Stimulated activated CD8-positive, alpha-beta memory T cell treated with anti-CD3 and anti-CD28 coated beads, Interleukin-12 subunit alpha, Interleukin-12 subunit beta, amount 100 ng/mL, for 1 hour (primary cell): ENCODE measurements around the gene SAC3D1.

Experiments used
- DNase-seq: peaks from one replicate; pipeline ENCODE4 v3.0.0-alpha.2; 2020; ENCODE audit warnings: low read depth

Gene SAC3D1

DNA sequence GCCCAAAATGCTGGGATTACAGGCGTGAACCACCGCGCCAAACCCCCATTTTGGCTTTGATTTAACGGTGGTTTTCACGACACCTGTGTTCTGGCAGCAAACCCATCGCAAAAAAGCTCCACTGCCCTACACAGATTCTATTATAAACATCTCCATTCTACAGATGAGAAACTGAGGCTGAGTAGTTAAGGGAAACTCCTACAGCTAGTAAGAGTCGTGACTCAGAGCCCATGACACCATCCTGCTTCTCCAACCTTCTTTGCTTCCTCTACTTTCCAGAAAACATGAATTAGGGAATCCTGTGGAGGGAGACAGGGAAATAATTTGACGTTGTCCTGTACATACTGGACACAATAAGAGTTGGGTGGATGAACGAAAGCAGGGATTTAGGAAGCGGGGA lies 14.2 kb upstream of the SAC3D1 start:
- DNase-seq, result no peak

DNA sequence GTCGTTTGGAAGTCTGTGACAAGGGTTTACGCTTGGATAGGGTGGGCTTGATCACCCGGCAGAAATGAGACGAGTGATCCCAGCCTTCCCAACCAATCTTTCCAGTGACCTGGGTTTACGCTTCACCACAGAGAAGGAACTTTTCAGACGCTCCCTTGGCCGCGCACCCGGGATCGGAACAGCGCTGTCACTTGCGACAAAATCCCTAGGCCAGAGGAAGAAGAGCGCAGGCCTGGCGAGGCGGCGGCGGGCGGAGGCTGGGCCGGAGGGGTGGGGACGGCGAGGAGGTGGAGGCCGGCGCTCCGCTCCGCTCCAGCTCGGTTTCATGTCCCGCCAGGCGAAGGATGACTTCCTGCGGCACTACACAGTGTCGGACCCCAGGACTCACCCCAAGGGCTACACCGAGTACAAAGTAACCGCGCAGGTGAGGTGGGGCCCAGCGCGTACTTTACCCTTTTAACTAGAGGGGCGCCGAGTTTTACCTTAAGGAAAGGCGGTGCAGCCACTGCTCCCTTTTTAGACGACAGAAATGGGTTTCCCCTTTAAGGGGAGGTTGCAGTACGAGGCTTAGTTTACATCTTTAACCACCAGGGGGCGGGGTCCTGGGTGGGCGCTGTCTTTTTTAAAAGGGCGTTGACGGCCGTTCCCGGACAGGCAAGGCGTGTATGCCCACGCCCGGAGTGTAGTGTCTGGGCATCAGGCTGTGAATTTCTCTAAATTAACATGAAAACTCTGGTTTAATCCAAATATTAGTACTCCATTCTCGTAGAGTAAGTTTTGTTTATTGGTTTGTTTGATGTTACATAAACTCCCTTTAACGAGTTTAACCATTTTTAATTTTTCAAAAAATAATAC lies 13.6 kb upstream of the SAC3D1 start, which contains the start of gene SNX15:
Gene SNX15, plus strand, starts transcription at position 227 of the 855 bp plus-strand sequence. Its CDS starts 99 bp downstream, at position 326.
- DNase-seq, result peak; percentile 84

DNA sequence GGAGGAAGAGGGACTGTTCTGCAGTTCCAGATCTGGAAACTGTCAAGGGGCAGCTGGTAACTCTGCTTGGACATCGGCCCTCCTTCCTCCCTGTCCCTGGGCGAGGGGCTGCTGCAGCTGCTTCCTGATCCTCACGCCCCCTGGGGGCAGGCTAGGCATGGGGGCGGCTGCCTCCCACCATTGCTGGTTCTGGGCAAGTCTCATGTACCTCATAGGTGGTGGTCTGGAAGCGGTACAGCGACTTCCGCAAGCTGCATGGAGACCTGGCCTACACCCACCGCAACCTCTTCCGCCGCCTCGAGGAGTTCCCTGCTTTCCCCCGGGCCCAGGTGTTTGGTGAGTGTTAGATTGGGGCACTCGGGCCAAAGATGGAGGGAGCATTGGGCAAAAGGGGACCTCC lies 8.8 kb upstream of the SAC3D1 start:
- DNase-seq, result no peak

DNA sequence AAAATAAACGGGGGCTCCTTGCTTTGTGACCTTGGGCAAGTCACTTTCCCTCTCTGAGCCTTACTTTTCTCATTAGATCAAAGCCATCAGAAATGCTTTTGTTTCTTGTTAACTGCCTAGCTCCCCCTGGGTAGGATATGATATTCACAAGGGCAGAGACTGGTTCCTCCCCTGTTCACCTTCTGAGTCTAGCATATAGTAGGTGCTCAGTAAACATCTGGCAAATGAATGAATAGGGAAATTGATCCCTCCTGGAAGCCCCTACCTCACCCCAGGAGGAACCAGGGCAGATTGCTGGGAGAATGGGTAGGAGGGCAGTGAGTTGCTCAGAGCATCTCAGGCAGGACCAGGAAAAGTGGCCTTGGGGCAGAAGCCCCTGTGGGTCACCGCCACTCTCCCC lies 6.6 kb upstream of the SAC3D1 start:
- DNase-seq, result no peak

DNA sequence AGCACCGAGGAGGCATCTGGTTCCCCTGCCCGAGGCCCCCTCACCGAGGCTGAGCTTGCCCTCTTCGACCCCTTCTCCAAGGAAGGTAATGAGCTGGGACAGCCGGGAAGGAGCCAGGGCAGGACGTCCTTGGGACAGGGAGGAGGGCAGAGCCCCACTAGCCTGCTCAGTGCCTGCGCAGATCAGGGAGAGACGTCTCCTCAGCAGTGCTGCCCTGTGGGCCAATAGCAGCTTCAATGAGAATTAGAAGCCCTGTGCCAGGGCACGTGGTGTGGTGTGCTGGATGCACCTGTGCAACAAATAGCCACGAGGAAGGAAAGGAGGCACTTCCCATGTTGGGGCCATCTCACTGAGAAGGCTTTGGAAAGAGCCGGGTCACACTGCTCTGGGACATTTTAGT lies 5.4 kb upstream of the SAC3D1 start:
- no peak for DNase-seq

DNA sequence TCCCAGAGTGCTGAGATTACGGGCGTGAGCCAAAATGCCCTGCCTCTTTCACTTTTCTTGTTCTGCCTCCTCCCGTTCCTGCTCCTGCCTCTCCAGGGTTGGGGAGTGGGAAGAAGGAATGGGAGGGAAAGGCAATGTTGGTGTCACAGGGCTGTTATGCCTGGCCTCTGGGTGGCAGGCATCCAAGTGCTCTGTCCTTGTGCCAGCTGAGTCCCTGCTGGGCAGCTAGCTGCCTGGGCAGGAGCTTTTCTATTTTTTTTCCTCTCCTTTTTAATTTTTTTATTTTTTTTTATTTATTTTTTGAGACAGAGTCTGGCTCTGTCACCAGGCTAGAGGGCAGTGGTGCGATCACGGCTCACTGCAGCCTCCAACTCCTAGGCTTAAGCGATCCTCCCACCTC lies 4.1 kb upstream of the SAC3D1 start:
- DNase-seq, result no peak

DNA sequence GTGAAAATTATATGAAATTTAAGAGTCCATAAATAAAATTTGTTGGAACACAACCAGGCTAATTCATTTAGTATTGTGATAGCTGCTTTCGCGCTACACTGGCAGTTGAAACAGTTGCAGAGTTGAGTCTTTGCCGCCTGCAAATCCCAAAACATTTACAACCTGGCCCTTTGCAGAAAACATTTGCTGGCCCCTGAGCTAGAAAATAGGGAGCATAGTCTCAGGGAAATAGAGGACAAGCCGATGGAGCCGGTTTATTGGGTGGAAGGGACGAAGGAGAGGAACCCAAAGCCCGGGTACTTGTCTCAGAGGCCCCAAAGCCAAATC lies 527 bp upstream of the SAC3D1 start:
- DNase-seq, result no peak

DNA sequence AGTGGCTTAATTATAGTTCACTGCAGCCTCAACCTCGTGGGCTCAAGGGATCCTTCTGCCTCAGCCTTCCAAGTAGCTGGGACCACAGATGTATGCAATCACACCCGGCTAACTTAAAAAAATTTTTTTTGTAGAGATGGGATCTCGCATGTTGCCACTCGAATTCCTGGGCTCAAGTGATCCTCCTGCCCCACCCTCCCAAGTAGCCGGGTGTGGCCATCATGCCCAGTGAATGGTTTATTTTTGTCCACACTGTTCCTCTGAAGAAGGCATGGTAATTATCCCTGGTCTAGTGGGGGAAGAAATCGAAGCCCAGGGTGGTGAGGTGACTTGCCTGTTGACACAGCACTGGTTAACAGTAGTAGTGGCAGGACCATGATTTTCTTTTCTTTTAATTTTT lies 1.9 kb downstream of the SAC3D1 start:
- no peak for DNase-seq

DNA sequence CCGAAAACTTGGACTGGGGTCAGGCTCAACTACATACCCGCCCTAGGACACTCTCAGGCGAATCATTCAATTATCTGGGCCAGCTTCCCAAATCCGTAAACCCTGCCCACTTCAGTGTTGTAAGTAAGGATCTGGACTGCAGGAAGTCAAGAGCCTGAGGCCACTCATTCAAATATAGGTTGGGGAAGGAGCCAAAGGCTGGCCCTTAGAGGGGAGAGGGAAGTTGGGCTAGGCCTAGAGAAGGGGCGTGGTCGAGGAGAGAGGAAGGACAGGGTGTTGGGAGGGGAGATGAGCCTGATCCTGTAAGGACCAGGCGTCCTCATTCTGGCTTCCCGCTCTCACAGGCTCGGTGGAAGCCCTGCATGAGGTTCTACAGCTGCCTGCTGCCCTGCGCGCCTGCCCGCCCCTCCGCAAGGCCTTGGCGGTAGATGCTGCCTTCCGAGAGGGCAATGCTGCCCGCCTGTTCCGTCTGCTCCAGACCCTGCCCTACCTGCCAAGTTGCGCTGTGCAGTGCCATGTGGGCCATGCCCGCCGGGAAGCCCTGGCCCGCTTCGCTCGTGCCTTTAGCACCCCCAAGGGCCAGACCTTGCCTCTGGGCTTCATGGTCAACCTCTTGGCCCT lies 3.0 kb downstream of the SAC3D1 start:
- no peak for DNase-seq

DNA sequence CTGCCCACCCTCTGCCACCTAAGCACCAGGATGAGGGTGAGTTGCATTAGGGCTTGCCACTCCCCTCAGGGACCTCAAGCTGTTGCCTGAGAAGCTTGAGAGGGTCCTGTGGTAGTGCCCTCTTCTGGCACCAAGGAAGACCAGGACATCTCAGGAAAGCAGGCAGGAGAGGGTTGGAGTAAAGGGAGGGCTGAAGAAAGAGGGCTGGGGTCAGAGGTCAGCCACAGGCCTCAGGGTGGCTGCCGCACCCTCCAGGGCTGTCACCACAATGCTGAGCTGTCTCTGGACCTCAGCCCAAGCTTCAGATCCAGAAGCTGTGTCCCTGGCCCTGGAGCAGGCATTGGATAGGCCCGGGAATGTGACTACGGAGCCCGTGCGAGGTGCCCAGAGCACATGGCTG lies 4.1 kb downstream of the SAC3D1 start:
- no peak for DNase-seq

DNA sequence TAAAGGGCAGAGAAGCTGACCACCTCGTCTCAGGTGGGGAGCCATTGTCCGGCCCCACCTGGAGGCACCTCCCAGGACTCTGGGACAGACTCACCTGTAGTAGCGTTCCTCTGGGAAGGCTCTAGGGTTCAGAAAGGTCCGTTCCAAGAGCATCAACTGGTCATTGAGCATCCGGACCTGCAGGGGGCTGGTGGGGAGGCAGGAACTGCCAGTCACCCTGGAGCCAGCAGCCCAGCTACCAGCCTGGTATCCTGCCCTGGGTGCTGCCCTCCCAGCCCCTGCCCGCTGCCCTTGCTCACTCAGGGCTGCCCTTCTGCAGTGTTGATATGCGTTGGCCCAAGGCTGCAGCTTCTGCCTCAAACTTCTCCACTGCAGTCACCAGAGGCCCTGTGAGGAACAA lies 4.7 kb downstream of the SAC3D1 start:
- DNase-seq, result no peak

DNA sequence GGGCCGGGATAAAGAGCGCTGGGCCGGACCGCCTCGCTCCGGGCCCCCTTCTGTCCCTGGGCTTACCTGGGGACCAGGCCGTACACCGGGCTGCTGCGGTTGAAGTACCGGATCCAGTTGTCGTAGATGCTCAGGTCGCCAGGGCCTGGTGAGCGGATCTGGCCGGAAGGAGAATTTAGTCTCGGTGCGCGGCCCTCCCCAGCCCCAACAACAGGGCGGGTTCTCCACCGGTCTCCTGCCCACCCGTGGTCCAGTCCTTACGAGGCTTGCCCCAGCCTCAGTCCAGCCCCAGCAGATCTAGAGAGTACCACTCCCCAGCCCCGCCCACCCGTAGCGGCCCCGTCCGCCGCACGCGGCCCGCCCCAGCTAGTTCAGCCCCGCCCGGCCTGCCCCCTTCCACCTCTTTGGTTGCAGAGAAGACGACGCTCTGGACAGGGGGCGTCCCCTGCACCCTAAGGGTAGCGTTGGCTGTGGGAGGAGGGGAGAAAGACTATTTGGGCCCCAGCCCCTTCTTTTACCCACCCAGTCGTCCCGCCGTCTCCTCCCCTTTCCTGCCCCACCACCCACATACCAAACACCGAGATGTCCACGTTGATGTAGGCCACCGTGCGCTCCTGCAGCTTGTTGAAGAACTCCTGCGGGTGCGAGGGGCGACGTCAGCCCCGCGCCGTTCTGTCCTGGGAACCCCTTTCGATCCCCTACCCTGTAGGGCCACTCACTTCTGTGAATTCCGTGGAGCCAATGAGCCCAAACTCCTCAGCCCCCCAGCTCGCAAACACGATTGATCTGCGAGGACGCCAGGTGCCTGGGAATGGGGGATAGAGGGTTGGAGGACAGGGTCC lies 6.8 kb downstream of the SAC3D1 start:
- DNase-seq, result no peak

DNA sequence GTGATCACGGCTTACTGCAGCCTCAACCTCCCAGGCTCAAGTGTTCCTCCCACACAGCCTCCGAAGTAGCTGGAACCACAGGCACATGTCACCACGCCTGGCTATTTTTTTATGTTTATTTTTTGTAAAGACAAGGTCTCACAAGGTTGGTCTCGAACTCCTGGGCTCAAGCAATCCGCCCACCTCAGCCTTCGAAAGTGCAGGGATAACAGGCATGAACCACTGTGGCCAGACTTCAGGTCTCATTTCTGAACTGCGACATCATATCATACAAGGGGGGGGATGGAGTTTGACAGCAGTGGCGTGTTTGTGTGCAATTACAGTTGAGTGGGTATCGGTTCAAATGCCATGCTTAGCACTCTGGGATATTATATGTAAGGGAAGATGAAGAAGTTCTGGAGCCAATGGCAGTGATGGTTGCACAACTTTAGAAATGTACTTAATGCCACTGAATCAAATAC lies 10.4 kb downstream of the SAC3D1 start:
- DNase-seq, result no peak

DNA sequence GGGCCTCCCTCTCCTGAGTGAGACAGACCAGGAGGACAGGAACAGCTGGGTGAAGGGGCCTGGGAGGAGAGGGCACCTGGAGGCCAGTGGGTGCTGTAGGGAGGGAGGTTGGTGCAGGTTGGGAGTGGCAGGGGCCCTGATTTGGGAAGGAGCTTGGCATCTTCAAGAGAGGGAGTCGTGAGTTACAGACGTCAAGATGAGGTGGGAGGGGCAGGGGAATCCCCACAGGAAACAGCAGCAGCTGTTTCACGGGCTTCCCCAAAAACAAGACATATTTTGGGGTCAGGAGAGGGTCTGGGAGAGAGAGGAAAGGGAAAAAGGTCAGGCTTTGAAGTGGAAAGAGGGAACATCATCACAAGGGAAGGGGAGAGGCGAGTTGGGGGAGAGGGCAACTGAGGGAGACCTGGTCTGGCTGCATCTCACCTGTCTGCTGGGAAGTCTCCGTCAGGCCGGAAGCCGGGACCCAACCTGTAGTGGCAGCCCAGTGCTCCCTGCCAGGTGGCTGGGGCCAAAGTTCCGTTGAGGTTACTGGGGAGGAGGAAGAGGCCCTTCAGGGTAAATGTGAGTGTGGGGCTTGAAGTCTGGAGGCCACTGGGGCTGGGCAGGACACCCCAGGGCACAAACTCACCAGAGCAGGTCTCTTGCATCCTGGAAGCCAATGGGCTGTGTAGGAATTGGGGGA lies 13.0 kb downstream of the SAC3D1 start:
- no peak for DNase-seq

DNA sequence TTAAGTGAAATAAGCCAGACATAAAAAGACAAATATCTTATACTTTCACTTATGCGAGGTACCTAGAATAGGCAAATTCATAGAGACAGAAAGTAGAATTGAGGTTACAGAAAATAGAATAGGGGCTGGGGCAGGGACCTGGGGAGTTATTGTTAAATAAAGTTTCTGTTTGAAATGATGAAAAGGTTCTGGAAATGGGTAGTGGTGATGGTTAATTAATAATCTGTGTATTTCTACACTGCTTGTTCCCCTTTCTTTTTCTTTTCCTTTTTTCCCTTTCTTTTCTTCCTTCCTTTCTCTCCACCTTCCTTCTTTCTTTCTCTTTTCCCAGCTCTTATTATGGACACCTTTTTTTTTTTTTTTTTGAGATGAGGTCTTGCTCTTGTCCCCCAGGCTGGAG lies 14.5 kb downstream of the SAC3D1 start:
- no peak for DNase-seq

DNA sequence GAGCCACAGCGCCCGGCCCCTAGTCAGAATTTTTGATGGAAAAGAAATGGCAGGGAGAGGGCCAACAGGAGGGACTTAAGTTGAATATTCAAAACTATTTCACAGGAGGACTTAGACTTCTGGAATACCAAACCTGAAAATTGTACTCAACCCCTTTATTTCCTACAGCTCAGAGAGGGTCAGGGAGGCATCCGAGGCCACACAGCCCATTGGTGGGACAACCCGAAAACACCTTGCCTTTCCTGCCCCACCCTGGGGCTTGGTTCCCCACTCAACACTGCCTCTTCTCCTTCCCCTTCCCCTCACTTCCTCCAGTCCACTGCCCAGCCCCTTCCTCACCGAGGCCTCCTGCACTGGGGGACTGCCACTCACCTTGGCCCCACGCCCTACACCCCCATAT lies 16.0 kb downstream of the SAC3D1 start:
- DNase-seq, result no peak

DNA sequence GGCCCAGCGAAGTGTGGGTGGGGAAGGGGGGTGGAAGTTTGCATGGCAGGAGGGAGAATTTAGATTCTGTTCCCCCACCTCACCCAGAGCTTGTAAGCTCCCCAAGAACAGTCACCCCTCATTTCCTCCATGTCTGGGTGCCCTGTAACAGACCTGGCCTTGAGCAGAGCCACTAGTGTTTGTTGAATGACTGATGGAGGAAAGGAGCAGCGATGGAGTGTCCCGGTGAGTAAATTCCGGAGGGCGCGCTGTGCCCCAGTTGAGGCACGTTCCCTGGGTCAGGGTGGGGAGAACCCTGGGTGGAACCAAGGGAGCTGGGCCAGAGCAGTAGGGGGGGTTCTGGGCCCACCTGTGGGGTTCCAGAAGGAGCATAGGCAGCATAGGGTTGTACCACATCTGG lies 16.5 kb downstream of the SAC3D1 start:
- DNase-seq, result no peak

DNA sequence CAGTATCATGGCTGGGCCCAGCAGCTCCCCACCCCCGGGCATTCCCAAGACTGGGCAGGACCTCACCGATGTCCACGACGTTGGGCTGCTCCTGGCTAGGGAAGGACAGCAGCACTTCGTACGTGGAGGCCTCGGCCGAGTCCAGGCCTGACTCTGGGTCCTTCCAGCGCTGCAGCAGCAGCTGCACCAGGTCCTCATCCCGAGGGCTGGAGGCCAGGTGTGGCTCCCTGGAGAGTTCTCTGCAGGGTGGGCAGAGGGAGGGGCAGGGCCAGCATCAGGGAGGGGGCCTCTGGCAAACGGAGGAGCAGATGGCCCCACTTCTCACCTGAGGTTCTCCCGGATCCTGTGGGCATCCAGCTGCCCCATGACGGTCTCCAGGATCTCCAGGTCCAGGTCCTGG lies 17.0 kb downstream of the SAC3D1 start:
- no peak for DNase-seq

DNA sequence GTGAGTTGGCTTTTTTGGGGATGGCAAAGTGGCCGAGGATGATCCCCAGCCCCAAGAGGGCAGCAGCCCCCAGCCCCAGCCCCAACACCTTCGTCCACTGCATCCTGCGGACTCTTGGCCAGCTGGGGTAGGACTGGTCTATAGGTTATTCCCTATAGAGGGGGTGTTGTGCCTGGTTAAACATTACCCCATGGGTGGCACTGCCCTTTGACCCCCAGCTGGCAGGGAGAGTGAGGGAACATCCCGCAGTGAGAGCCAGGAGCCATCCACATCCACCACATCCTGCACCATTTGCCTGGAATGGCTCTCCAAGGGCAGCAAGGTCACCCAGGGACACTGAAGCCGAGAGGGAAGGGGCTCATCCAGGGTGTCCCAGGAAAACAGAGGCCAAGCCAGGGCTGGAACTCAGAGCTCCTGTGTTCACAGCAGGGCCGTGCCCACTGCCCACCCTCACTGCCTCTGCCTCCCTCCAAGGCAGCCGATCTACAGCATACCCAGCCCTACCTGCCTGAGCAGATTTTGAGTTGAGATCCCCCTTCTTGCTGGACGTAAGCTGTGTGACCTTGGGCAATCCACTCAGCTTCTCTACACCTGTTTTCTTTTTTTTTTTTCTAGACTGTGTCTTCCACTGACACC lies 17.5 kb downstream of the SAC3D1 start, which contains the start of gene NAALADL1:
Gene NAALADL1, minus strand, starts transcription at position 135 of the 636 bp plus-strand sequence. Its CDS starts 32 bp downstream, at position 103.
- no peak for DNase-seq

DNA sequence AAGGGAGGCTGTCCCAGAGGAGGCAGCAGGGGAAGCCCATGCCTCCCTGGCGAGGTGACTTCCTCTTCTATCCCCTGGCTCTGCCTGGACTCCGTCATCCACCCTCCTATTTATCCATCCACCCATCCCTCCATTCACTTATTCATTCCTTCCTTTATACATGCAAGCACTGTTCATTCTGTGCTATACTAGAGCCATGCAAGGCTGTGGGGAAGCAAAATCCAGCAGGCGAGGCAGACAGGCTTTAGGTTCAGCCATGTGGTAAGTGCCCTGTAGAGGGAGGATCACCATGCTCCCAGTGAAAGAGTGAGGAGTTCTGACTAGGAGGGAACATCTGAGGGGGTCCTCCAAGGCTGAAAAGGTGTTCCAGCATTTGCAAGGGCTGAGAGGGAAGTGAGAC lies 18.5 kb downstream of the SAC3D1 start:
- no peak for DNase-seq

DNA sequence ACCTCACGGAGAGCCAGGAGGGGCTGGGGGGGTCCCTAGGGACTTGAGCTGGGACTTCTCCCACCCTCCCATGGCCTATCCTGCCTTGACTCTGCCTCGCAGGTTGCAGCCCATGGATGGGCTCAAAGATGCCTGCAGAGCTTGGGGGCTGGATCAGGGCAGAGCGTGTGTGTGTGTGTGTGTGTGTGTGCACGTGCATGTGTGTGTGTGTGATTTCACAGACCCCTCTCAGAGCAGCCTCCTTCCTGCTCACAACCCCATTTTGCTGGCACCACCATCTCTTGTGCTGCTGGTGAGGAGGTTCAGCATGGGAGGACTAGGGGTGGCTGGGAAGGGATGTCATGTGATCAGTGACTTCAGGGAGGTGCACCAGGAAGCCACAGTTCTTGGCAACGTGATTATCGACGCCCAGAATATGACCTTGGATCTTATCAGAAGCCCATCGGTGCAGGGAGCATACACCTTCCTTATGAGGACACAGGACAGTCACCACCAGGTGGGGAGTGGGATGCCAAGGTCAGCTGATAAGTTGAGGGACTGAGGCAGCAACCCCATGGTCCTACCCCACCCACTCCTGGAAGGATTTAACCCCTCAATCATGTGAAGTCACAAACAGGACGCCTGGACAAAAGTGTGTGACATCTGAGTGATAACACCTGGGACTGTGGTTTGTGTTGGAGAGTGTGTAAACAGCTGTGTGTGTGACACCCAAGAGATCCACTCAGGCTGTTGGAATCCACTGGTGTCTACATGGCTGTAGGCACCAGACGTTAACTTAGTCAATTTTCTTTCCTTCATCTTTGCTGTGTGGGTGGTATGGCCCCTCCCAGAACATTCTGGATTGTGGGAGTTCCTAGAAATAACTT lies 19.2 kb downstream of the SAC3D1 start:
- DNase-seq, result no peak
